Measurements from ENCODE around the gene UBAC2. TPM values are rescaled to one million over a fixed set of nuclear protein-coding genes. Genes with fewer than 3 reads are reported as not detected.

UBAC2 gene
- total RNA-seq, 1 donor from 2014 or later, result 63.5 TPM

GRCh38 chr13:99339230-99339721 is 138.6 kb downstream of the UBAC2 start:
- no peak for DNase-seq (ENCODE audit: low read depth)

GRCh38 chr13:99339736-99340397 is 139.2 kb downstream of the UBAC2 start:
- DNase-seq (ENCODE audit: low read depth), result peak; percentile 52

GRCh38 chr13:99340638-99341037 is 140.0 kb downstream of the UBAC2 start:
- no peak for DNase-seq (ENCODE audit: low read depth)

DNA sequence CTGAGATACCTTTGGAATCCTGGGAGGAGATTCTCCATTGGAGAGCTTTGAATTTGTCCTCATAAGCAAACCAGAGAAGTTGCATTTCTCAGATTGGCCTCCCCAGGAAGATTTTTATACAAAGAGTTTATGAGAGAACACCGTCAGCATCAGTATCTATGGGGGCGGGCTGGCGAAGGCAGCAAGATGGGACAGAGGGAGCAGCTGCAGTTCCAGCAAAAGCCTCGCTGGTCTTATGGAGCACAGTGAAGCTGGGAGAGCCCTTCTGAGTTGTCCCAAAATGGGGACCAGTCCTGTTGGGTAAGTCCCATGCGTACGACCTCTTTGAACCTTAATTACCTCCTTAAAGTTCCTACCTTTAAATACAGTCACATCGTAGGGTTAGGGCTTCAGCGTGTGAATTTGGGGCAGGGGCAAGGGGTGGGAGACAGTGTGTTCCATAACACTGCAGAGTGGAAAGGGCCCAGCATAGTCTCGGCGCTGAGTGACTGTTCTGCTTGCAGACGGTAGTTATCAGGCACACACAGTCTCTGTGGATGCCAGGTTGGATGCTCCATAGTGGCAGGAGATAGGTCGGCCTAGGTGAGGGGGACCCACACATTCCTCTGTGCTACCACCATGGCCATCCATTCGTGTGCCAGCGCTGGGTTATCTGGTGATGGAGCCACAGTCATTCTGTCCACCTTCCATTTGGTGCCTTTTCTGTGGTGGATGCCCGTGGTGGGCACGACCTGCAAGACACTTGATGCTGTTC is 141.5 kb downstream of the UBAC2 start:
- no peak for DNase-seq (ENCODE audit: low read depth)

DNA sequence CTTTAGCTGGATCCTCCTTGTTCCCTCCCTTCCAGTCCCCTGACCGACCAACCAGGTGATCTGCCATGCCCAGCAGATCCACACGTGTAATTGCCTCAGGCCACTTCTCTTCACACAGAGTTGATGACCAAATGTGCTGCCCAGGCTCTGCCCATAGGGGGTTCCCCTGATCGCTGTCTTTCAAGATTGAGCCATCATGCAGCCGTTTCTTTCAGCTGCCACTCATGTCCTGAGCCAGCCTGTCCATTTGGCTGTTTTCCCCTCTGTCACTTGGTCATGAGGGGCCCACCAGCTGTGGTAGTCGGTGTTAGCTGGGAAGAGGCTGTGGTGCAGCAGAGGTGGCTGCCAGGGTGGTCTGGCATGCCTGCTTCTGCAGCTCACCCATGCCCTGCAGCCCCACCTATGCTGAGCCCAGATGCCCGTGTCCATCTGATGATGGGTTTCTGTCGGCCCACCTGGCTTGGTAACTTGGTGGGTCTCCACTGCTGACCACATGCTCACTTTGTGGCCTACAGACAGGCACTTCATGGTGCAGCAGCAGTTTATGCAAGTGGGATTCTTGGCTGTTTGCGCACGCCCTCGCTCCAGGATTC is 142.2 kb downstream of the UBAC2 start:
- no peak for DNase-seq (ENCODE audit: low read depth)

DNA sequence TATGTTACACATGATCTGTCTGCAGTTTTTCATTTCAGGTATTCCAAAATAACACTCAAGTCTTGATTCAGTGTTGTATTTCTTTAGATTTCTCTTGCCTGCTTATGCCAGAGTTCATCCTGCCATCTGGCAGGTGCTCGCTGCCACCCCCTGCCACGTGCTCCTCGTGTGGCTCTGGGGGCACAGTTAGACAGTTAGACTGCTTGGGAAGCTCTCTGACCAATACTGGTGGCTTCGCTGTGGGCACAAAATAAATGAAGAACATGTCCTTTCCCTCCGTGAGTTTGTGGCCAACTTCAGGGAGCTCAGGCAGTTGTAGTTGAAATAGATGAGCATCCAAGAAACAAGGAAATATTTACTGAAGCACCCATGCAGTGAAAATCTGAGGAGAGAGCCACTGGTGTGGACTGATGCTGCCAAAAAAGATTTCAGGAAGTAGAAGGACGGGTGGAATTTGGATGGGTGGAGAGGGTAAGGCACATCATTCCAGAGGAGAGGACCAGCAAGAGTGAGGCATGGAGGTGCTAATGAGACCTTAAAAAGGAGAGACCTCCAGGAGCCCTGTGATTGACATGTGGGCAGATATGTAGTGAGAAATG is 144.1 kb downstream of the UBAC2 start:
- no peak for DNase-seq (ENCODE audit: low read depth)

DNA sequence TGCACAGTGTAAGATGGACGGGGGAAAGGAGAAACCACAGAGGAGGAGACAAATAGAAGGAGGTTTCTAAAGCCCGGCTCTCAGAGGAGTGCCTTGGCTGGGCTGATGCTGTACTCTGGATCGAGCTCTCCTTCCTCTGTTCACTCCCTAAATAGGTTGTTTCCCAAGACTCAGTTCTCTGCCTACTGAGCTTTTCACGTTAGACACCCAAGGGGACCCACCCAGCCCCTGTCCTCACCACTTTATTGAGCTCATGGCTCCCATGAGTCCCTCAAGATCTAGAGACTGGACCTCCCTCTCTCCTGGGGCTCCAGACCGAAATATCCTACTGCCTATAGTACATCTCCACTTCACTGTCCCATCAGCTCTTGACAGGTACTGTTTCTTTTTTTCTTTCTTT is 144.7 kb downstream of the UBAC2 start:
- no peak for DNase-seq (ENCODE audit: low read depth)

- DNase-seq (ENCODE audit: low read depth), result no peak
Observed at GRCh38 chr13:99346335-99347042, 145.8 kb downstream of the UBAC2 start.

- no peak for DNase-seq (ENCODE audit: low read depth)
Observed at GRCh38 chr13:99347335-99347878, 146.8 kb downstream of the UBAC2 start.

- DNase-seq (ENCODE audit: low read depth), result no peak
Observed at GRCh38 chr13:99347911-99348451, 147.3 kb downstream of the UBAC2 start.

GRCh38 chr13:99350191-99350590 is 149.5 kb downstream of the UBAC2 start:
- no peak for DNase-seq (ENCODE audit: low read depth)

- no peak for DNase-seq (ENCODE audit: low read depth)
Observed at GRCh38 chr13:99351772-99352171, 151.1 kb downstream of the UBAC2 start.

- no peak for DNase-seq (ENCODE audit: low read depth)
Observed at GRCh38 chr13:99352351-99353245, 151.9 kb downstream of the UBAC2 start.

- no peak for DNase-seq (ENCODE audit: low read depth)
Observed at GRCh38 chr13:99353246-99353600, 152.6 kb downstream of the UBAC2 start.

GRCh38 chr13:99353836-99354235 is 153.2 kb downstream of the UBAC2 start:
- DNase-seq (ENCODE audit: low read depth), result no peak

DNA sequence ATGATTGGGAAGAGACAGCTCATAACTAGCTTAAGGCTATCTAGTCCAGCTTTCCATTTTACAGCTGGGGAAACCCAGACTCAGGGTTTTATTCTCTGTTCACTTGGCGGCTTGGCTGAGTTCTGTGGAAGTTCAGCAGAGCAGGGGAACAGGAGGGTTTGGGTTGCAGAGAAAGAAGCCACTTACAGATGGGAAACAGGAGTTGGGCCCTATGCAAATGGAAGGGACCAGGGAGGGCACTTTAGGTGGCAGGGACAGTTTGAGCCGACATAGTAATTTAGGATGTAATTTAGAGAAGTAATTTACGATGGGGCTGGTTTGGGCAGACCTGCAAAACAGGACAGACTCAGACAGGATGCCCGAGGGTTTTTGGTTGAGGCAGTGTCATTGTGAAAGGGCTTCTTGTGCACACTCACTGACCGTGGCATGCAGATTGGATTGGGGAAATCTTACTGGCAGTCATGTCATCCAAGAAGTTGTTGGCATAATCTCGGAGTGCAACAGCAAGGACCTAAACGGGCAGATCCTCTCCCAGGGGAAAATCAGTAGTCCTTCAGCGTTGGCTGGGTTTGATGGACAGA is 153.8 kb downstream of the UBAC2 start:
- DNase-seq (ENCODE audit: low read depth), result no peak

DNA sequence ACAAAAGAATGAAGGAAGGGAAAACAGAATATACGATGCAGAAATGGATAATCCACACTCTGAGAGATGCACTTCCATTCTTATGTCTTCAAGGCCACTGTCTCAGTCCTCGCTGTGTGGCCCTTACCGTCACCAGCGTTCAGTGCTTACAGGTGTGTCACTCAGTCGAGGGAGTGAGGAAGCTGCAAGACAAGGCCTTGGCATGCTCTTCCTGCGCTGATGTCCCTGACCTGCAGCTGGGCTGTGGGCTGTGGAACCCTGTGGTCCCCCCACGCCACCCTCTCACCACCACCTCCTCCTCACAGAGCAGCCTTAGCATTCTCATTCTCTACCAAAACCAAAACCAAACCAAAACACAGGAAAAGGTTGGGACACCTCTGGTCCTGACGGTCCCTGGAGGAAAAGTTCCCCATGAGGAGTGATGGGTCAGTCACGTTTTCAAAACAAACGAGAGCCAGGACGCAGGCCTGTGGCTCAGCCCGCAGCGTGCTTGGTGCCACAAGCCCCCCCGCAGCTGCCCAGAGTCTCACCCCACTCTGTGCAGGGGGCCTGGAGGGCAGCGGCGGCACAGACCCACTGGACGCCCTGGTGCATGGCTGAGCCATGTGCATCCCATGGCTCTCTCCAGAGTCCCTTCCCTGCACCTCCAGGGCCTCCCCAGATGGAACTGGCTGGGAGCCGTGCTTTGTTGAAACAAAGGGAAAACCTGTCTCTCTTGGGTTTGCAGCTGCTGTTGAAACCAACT is 154.8 kb downstream of the UBAC2 start:
- DNase-seq (ENCODE audit: low read depth), result no peak

DNA sequence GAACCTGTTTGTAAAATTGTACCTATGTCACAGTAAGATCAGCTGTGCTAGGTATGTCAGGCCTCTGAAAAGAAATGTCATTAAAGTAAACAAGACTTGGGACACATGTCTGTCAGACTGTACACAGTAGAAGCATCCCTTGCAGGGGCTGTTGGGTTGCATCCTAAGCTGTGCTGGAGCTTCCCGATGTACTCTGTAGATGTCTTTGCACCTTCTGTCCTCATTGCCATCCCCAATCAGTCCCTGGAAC is 155.3 kb downstream of the UBAC2 start:
- no peak for DNase-seq (ENCODE audit: low read depth)

DNA sequence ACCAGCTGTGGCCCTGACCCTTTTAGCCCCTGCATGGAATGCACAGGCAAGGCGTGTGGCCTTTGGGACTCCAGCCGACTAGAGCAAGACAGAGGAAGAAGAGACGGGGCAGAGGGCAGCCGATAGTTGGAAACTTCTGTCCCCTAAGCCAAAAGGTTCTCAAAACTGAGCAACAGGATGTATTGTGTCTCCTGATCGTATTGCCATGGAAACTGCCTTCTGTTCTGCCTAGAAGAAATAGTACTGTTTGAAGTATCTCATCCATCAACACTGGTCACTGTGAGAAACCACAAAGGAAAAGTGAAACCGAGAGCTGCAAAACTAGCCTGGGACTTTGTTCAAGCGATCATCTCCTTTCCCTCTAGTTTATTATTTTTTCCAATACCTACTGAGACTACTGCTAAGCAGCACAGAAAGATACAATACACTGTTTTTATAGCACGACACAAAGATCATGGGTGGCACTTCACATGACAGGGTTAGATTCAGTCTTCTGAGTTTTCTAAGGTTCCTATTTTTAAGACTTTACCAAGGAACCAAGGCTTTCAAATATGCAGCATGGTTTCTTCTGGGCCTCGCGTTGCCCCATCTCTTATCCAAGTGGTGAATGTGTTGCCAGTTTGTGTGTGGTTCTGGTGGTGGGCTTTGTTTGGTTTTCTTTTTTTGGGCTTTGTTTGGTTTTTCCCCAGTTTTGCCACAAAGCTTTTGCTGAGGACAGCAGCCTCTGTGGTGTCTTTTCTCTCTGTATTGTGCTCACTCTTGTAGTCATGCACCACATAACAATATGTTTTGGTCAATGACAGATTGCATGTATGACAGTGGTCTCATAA is 155.8 kb downstream of the UBAC2 start:
- peak; percentile 49 for DNase-seq (ENCODE audit: low read depth)

Data from renal cortical epithelial cell (primary cell).